Measurements from ENCODE around the gene KCNE3.
A peak's percentile ranks its signal among the peaks of the same experiment; 100 is the strongest.

KCNE3 gene, protein sequence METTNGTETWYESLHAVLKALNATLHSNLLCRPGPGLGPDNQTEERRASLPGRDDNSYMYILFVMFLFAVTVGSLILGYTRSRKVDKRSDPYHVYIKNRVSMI

DNA sequence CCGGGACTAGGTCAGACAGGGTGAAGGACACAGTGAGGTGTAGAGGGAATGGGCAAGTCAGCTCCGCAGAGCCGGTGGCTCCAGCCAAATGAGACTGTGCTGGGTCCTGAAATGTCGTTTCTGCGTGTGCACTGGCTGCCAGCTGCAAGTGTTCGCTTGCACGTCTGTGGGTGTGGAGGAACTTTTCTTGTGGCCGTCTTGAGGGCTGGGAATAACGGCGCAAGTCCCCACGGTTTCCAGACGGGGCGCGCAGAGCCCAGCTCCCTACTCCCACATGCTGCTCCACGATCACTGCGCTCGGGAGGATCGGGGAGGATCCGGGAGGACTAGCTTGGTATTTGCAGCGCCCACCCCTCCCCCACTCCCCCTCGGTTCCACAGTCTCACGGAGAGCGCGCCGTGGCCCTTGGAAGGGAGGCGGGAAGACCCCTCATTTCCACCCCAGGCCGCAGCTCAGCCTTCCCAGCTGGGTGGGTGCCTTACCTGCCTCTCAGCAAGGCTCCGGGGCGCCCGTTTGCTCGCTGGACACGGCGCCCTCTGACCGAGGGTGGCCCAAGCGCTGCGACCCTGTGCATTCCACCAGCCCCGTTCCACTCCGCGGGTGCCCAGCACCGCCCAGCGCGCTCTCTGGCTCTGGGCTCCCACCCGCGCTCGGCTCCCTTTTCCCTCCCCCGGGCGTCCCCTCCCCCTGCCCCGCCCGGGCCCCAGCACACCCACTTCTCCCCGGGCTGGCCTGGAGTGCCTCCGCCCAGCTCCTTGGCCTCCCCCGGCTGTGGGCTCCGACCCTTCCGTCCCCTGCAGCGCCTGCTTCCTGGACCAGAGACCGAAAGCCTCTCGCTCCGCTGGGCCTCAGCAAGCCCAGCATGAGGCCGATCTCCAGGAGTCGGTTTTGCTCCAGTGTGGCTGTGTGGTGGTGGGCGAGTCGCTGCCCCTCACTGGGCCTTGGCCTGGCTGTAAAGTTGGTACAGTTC is at the start of gene KCNE3:
KCNE3 (minus strand) TSS at position 634 of the 970 bp plus-strand sequence. CDS start 9,986 bp downstream, outside the sequence.
- no peak for DNase-seq

DNA sequence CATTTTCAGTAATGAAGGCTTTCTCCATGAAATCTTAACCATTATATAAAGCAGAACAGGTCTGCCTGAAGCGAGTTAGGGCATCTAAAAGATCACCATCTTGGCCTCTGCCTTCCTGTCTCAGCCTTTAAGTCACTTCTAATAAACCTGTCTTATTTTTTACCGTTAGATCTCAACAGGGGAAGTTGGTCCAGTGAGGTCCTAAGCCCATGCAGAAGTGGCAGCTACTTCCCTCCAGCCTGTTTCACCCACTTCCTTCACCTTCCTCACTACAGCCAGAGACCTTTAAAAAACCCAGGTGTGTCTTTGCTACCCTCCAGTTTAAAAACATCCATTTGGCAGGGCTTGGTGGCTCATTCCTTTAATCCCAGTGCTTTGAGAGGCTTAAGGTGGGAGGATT is 40.2 kb upstream of the KCNE3 start:
- DNase-seq = no peak

DNA sequence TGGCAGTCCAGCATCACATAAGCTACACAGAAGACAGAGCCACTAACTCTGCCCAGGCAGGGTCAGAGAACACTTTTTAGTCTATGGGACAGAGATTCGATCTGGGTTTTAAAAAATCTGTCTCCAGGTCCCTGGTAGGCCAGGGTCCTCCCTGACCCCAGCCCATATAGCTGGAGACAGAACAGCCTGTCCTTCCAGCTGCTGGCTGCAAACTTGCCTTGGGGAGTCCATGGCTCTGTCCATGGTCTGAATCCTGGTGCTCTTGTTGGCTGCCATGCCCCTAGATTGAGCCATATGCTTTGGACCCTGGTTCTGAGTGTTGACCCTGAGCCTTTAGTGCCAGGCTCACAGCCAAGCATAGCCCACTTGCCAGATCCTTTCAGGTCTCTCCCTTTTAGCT is 39.5 kb upstream of the KCNE3 start:
- no peak for DNase-seq

DNA sequence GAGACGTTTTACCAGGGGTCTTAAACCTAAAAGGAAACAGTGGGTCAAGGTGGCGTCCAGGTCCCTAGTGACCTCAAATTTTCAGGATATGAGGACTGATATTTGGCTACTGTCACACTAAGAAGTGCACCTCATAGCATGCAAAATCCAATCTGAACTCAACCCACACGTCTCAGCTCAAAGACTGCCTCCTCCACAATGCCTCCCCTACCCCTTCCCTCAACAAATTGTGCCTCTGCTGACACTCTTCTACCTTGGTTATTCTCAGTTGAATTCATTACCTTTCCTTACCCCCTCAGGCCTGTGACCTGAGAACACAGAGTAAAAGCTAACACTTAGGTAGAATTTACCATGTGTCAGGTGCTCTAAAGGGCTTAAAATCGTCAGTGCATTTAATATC is 38.6 kb upstream of the KCNE3 start:
- no peak for DNase-seq

DNA sequence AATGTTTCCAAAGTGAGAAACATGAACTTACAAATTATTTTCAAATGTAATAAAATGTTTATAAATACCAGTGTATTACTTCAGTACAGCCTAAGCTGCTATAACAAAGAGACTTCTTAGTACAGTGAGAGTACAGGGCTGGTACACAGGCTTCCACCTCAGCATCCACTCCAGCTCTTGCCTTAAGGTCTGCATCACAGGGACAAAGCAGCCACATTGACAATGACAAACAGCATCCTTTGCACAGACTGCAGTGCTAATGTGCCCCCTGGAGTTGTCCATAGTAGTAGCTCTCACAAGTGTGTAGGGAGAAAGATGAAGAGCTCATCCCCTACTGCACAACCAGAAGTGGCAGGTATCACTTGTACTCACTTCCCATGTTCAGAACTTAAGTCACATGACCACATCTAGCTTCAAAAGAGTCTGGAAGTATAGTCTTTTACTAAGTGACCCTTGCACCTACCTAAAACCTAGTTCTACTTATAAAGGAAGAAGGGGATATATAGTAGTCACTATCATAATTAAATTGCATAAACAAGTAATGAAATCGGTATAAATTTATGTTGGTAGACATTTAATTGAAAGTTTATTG is 36.8 kb upstream of the KCNE3 start:
- no peak for DNase-seq

DNA sequence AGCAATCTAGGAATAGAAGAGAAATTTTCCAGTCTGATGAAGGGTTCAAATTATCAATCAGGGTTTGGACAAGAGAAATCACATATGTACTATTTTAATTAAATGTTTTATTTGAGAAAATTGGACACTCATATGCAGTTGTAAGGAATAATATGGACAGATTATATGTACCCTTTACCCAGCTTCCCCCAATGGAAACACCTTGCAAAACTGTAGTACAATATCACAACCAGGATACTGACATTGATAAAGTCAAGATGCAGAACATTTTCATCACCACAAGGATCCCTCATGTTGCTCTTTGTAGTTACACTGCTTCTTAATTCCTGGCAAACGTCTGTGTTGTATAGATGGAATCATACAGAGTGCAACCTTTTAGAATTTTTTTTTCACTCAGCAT is 27.6 kb upstream of the KCNE3 start:
- DNase-seq = no peak

DNA sequence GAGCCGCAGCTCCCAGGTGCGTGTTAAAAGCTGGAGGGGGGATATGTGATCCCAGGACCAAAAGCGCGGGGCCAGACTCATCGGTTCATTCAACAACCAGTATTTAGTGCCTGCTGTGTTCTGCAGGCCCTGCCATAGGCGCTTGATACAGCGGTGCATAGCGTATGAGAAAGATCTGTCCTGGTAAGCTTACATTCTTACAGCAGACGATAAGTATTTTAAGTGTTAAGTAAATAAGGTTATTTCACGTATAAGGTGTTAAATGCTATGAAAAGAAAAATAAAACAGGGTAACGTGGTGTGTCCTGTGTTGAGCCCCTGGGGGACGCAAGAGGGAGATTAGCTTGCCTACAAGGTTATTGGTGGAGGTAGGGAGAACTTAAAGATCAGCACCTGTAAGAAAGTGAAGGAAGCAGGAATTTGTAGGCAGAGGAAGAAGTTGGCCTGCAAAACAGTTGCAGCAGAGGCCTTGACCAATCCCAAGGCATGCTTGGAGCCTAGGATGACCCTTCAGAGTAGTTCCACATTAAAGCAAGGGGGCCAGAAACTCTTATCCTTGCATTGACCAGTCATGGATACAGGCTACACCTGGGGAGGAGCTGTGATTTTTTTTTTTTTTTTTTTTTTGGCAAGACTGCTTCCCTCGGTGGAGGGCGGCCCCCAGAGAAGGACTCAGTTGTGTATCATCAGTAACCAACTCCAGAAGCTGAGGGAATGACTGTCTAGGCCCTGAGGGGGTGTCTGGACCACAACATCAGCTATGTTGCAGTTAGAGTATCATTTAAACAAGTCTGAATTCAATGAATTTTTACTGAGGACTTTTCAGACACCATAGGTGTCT is 26.7 kb upstream of the KCNE3 start:
- DNase-seq = no peak

DNA sequence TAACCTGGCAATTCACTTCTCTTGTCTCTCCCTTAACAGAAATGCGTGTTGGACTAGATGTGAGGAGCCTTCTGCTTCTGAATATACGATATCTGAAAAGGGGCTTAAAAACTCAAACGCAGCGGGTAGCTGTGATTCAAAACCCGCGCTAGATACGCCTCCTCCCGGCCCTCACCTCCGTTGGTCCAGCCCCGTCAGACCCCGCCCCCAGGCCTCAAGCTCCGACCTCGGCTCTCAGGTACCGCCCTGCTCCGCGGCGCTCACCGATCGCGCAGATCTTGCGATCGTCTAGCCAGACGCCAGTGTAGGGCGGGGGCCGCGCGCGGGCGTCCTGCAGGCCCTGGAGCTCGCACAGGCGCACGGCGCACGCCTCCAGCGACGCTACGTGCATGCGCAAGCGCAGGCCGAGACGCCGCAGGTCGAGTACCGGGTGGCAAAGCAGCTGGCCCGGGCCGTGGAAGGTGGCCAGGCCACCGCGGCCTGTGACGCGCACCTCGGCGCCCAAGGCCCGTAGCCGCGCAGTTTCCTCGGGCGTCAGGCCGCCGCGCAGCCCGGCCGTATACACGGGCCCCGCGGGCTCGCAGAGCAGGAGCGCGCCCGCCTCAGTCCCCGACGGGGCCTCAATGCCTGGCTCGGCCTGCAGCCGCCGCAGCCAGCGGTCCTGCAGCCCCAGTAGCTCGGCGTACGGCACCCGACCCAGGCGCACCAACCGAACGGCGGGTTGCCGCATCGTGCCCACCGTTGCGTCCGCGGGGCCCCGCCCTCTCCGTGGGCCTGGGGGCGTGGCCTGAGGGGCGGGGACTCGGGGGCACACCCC is 25.8 kb upstream of the KCNE3 start, which contains the start of gene LIPT2:
LIPT2 (minus strand) TSS at position 751 of the 817 bp plus-strand sequence; CDS start at position 730, 21 bp downstream.
- DNase-seq = peak; percentile 97

DNA sequence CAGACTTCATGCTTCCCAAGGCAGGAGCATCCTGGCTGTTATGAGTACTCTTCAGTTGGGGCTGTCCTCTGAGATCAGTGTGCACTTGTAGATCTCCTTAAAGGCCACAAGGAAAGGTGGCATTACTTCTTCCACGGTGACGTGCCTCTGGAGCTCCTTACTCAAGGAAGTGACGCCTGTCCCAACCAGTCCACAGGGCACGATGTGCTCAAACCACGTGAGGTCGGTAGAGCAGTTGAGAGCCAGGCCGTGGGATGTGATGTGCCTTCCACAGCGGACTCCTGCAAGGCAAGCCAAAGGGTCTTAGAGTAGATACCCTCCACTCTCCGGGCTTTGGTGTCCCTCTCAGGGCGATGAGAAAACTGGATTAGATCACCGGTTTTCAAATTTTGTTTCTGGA is 24.7 kb upstream of the KCNE3 start:
- no peak for DNase-seq

DNA sequence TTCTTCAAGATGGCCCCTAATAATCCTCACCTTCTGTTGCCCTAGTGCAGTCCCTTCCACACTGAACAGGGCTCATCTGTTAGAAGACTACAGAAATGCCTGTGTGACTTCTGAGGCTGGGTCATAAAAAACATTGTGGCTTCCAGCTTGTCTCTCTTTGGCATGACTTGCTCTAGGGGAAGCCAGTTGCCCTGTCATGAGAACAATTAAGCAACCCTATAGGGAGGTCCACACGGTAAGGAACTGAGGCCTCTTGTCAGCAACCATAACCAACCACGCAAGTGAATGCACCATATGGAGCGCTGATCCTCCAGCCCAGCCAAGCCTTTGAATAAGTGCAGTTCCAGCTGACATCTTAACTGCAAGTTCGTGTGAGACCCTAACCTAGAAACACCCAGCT is 23.6 kb upstream of the KCNE3 start:
- no peak for DNase-seq

DNA sequence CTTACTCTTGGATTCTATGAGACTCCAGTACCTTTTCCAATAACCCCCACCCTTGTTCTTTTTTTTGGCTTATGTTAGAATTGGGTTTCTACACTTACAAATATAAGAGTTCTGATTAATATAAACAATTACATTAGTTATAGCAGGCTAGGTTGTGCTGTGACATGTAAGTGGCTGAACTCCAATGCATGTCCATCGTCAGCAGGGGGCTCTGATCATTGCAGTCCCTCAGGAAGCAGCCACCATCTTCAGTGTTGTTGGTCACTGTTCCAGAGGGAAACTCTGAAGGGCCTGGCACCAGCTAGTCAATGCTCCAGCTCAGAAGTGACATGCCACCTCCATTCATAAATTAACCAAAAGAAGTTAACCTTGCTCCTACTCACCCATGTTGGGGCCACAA is 20.5 kb upstream of the KCNE3 start:
- DNase-seq = no peak

DNA sequence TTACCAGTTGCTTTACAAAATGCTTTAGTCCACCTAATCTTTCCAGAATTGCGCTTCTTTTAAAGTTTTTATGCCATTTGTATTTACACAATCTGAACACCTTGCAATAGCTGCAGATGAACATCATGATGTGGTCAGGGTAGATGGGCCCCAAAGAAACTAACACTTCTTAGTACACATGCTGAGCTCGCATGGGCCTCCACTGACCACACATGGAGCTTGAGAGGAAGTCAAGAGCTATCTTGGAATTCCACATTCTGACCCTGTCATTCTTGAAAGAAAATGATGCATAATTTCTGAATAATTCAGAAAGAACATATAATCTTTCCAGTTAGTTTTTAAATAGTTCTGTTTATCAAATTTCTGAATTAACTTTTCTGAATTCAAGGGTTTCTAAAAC is 18.5 kb upstream of the KCNE3 start:
- no peak for DNase-seq

DNA sequence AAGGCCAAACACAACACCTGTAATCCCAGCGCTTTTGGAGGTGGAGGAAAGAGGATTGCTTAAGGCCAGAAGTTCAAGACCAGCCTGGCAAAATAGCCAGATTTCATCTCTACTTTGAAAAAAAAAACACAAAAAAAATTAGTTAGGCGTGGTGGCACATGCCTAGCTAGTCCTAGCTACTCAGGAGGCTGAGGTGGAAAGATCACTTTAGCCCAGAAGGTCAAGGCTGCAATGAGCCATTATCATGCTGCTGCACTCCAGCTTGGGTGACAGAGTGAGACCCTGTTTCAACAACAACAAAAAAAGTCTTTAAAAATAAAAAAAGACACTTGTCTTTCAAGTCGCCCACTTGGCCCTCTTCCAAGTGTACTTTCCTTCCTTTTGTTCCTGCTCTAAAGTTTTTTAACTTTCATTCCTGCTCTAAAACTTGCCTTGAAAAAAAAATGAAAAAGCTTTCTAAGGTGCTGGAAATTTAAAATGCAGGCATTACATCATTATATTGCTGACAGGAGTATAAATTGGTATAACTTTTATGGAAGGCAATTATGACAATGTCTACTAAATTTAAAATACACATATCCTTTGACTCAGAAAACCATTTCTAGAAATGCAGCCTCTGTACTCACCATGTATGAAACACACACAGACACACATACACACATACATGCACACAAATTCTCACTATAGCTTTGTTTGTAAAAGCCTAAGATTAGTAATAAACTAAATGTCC is 13.5 kb upstream of the KCNE3 start:
- DNase-seq = no peak

DNA sequence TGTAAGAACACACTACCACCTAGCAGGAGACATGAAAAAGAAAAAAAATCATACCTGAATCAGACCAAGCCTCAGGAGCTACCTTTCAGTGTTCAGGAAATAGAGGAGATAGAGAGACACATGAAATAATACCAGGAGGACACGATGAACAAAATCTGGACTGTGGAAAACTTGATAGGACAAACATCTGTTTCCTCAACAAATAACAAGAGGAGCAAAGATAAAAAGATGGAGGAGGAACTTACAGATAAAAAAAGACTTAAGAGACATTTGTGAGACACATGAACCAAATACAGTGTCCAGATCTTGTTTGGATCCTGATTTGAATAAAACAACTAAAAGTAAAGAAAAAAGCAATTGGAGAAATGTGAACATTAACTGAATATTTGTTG is 12.4 kb upstream of the KCNE3 start:
- no peak for DNase-seq

DNA sequence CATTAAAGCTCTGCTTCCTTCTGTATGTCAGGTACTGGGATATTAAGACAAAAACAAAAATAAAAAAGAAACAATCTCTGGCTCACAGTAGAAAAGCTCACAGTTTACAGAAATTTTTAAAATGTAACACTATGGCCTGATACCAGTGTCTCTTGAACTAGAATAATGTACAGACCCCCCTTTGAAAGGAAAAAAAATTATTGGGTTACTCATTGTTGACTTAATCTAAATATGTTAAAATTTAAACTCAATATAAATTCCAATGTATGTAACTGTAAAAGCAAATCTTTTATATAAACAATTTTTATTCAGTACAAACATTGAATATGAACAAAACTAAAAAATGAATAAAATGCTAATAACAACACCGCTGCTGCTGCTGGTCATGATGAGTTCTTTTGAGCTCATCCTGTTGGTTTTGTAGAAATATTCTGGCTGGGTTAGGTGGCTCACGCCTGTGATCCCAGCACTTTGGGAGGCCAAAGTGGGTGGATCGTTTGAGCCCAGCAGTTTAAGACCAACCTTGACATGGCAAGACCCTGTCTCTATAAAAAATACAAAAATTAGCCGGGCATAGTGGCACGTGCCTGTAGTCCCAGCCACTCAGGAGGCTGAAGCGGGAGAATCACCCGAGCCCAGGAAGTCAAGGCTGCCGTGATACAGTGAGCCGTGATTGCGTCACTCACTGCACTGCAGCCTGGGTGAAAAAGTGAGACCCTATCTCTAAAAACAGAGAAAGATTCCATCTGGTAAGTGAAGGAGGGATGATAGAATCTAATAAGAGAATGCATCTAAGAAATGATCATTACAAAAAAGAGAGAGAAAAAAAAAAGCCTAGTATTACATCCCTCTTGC is 11.8 kb upstream of the KCNE3 start:
- no peak for DNase-seq

DNA sequence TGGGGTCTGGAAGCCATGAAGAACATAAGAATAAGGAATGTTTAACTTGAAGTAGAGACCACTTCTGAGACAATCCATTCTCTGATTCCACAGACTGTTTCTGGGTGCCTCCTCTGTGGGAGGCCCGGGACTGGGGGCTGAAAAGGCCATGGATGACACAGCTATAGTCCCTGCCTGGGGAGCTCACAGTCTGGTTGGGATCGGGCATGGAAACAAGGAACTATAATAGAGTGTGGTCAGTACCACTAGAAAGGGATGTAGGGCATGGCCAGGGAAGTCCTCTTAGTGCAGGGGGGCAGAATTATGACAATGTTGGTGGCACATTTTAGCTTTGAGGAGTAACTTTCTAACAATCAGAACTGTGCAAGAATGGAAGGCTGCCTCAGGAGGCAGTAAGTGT is 9.2 kb upstream of the KCNE3 start:
- no peak for DNase-seq

DNA sequence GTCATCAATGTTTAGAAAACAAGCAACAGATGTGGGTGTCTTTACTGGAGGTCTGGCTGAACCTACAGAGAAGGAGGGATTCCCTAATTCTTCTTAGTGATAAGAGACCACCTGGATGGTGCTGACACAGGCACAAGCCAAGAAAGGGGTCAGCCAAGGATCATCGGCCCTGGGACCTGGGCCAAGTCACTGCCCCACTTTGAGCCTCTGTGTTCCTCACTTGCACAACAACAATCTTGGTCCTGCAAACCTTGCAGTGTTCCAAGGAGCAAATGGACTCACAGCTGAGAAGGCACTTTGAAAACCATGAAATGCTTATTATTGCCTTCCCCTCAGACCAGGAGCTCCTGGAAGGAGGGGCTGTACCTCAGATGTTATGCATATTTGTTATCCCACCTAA is 7.0 kb upstream of the KCNE3 start:
- no peak for DNase-seq

DNA sequence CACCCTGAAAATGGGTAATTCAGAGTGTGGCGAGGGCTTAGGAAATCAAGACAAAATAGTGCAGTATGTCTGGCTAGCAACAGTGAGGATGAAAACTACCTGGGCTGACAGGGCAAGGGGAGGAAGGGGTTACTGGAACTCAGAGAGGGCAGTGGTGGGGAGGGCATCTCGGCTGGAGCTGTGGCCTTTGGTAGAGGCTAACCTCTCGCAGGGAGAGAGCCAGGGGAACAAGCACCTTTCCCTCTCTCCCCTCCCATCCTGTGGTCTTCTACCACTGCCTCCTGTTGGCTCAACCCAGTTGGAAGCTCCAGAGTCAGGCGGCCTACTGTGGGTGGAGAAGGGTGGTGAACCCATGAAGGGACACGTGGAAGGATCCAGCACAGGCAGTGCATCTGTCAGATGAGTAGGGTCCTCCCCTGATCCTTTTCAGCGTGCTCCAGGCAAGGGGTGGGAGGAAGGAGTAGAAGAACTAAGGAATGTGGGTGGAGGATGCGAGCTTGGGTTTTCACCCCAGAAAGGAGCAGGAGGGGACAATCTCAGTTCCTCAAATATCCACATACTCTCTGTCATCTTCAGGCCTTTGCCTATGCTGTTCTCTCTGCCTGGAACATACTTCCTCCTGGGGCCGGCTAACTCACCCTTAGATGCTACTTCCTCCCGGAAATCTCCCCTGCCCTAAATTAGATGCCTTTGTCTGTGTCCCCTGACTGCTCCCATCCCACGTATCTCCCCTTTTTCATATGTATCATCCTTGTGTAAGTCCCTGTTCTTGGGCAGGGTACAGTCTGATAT is 6.2 kb upstream of the KCNE3 start:
- DNase-seq = no peak

DNA sequence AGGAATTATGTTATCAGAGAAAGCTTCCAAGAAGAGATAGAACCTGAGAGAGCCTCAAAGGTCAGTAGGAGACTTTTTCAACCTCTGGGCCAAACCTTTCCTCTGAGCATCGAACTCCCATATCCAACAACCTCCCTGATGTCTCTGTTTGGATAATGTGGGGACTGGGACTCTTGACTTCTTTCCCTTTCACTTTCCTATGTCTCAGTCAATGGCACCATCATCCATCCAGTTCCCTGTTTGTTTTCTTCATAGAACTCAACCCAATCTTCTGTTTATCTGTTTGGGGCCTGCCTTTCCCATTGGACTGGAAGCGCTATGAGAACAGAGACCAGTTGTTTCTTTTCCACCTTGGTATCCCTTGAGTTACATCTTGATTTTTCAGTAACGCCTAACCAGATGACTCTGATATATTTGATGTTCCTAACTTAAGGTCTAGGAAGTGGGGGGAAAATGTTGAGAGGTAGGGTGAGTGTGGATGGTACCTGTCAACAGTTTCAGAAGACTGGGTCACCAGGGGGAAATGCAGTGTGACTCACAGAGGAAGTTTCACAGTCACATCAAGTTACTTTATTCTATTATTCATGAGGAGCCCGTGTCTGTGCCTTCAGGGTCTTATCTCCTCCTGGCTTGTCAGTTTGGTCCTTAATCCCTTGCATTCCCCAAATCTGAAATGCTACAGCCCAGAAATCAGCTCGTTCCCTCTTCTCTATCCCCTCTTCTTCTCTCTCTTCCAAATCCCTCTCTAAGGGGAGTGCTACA is 4.5 kb upstream of the KCNE3 start:
- no peak for DNase-seq

All from stimulated activated CD4-positive, alpha-beta T cell treated with anti-CD3 and anti-CD28 coated beads, Interleukin-12 subunit alpha, Interleukin-12 subunit beta, amount 100 ng/mL, for 4 hours (primary cell).